Neural progenitor cell (in vitro differentiated cells): ENCODE results near the gene RHOG.

Experiments
- CTCF ChIP-seq: fragments of 200-600 bp; sonication (generic); IDR thresholded peaks from 2 replicates; pipeline ENCODE4 v1.5.1; 2017; ENCODE audit warnings: antibody characterized with exemption, mild to moderate bottlenecking
- EZH2 ChIP-seq: fragments of 200-600 bp; sonication (generic); IDR thresholded peaks from 2 replicates; pipeline ENCODE4 v1.6.1; 2017; ENCODE audit warnings: antibody characterized with exemption, mild to moderate bottlenecking, moderate library complexity

GRCh38 chr11:3882655-3883054 is 41.9 kb upstream of the RHOG start:
- TF ChIP-seq EZH2 (no peak), CTCF (no peak)
